SK-N-SH (cell line): Measurements from ENCODE around the gene KCNN3.

Source experiments
- EP300 ChIP-seq, 2 experiments: IDR thresholded peaks; 2 replicates each; pipeline versions ENCODE4 v1.4.0 to v1.6.1; 2012; ENCODE audit warnings: borderline replicate concordance in 1 of 2, low read depth in 1 of 2, low read length in 1 of 2
- FOXM1 ChIP-seq: IDR thresholded peaks from 2 replicates; pipeline ENCODE4 v1.4.0; 2012; ENCODE audit warnings: low read depth, mild to moderate bottlenecking
- GATA2 ChIP-seq: sonication (generic); formaldehyde crosslinking; IDR thresholded peaks from 2 replicates; pipeline ENCODE4 v1.5.0; 2020; ENCODE audit warnings: mild to moderate bottlenecking, missing genetic modification reagents
- MXI1 ChIP-seq: IDR thresholded peaks from 2 replicates; pipeline ENCODE4 v1.6.1; 2012; ENCODE audit warnings: mild to moderate bottlenecking, low read depth, low read length, improper control_type of control experiment
- POLR2AphosphoS5 ChIP-seq: IDR thresholded peaks from 2 replicates; pipeline ENCODE4 v1.6.1; 2012; ENCODE audit warnings: low read depth, low read length
- RAD21 ChIP-seq: IDR thresholded peaks from 2 replicates; pipeline ENCODE4 v1.6.1; 2012; ENCODE audit warnings: mild to moderate bottlenecking, low read length
- RCOR1 ChIP-seq: fragments of 150-350 bp; IDR thresholded peaks from 2 replicates; pipeline ENCODE4 v1.6.1; 2017; ENCODE audit warnings: antibody characterized with exemption, low read length
- REST ChIP-seq: IDR thresholded peaks from 2 replicates; pipeline ENCODE4 v1.6.1; 2012; ENCODE audit warnings: mild to moderate bottlenecking, low read depth, low read length, moderate library complexity
- RFX5 ChIP-seq: IDR thresholded peaks from 2 replicates; pipeline ENCODE4 v1.6.1; 2012; ENCODE audit warnings: mild to moderate bottlenecking, improper control_type of control experiment, low read length
- SIN3A ChIP-seq: IDR thresholded peaks from 2 replicates; pipeline ENCODE4 v1.6.1; 2012; ENCODE audit warnings: low read depth, mild to moderate bottlenecking, low read length, moderate library complexity, borderline replicate concordance
- SMC3 ChIP-seq: IDR thresholded peaks from 2 replicates; pipeline ENCODE4 v1.6.1; 2012; ENCODE audit warnings: low read depth, low read length, improper control_type of control experiment
- TEAD4 ChIP-seq: IDR thresholded peaks from 2 replicates; pipeline ENCODE4 v1.4.0; 2012; ENCODE audit warnings: mild to moderate bottlenecking, borderline replicate concordance; ENCODE audit not compliant: insufficient read depth
- TF ChIP-seq, protein P1 (sequence below): fragments of 200-600 bp; sonication (generic); IDR thresholded peaks from 2 replicates; pipeline ENCODE4 v1.6.1; 2017; ENCODE audit warnings: antibody characterized with exemption, mild to moderate bottlenecking, moderate library complexity

DNA sequence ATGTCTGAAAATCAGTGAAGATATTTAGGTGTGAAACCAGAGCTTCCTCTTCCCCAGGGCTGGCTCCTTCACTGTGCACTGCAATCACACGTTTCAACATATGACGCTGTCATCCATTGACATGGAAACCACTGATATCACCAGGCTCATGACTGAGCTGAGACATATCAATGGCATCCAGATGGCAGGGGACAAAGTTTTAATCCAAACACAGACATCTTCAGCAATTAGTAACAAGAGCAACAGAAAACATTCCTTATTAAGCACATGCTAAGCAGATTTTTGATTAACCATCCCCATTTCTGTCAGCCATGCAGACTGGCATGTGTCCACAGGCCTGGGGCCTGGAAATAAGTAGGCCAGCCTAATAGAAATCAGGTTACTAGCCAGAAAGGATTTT, 154.1 kb downstream of the KCNN3 start:
- no peak for TF ChIP-seq POLR2AphosphoS5
- TF ChIP-seq RAD21: no peak
- no peak for TF ChIP-seq RFX5
- peak; percentile 85; the same call in 1 of the 2 replicates for TF ChIP-seq MXI1
- peak; percentile 78 for TF ChIP-seq GATA2 (CRISPR knock-in tag)
- no peak for TF ChIP-seq REST
- TF ChIP-seq SMC3: no peak
- peak in 1 of 2 experiments; percentile 90; a peak in 2 of 4 replicates for TF ChIP-seq EP300 (IDR thresholded peaks at IDR 0.05; ENCODE audit: borderline replicate concordance in 1 of 2, low read depth in 1 of 2, low read length in 1 of 2)
- no peak for TF ChIP-seq SIN3A
- TF ChIP-seq TEAD4: no peak
- peak; percentile 91 for TF ChIP-seq RCOR1
- no peak for TF ChIP-seq FOXM1
- TF ChIP-seq, protein P1, sequence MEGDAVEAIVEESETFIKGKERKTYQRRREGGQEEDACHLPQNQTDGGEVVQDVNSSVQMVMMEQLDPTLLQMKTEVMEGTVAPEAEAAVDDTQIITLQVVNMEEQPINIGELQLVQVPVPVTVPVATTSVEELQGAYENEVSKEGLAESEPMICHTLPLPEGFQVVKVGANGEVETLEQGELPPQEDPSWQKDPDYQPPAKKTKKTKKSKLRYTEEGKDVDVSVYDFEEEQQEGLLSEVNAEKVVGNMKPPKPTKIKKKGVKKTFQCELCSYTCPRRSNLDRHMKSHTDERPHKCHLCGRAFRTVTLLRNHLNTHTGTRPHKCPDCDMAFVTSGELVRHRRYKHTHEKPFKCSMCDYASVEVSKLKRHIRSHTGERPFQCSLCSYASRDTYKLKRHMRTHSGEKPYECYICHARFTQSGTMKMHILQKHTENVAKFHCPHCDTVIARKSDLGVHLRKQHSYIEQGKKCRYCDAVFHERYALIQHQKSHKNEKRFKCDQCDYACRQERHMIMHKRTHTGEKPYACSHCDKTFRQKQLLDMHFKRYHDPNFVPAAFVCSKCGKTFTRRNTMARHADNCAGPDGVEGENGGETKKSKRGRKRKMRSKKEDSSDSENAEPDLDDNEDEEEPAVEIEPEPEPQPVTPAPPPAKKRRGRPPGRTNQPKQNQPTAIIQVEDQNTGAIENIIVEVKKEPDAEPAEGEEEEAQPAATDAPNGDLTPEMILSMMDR: no peak
